NK-92 (cell line): ENCODE measurements around the gene MUS81.

Source experiments
- DNase-seq: peaks from one replicate; lab custom pipeline; 2025; ENCODE audit not compliant: unreplicated experiment; lab: John Stamatoyannopoulos, UW

The MUS81 gene

DNA sequence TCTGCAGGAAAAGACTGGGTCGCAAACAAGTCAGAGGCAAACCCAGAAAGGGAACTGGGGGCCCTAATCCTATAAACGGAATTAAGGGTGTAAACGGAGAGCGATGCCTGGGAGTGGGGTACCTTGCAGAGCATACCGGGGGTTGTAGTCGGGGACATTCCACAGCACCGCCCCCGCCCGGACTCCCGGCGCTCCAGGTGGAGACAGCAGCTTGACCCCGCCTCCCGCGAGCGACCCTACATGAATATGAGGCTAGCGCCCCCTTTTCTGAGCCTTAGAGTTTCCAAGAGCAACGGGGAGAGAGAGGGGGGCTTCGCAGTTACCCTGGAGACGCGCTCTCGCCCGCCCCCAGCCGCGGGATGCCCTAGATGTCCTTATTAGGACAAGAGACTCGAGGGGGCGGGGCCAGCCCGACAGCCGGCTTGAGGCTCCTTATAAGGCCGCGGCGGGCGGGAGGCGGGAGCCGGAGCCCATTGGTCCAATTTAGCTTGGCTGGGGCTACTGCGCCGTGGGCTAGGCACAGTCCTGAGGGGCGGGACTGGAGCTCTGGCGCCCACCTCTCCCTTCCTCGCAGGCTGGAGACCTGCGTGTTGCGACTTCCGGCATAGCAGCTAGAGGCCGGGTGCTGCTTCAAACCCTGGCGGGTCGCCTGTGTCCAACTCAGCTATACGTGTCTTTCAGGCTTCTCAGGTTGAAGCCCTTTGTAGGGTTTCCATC, 980 bp upstream of the MUS81 start:
- peak; percentile 86 for DNase-seq

DNA sequence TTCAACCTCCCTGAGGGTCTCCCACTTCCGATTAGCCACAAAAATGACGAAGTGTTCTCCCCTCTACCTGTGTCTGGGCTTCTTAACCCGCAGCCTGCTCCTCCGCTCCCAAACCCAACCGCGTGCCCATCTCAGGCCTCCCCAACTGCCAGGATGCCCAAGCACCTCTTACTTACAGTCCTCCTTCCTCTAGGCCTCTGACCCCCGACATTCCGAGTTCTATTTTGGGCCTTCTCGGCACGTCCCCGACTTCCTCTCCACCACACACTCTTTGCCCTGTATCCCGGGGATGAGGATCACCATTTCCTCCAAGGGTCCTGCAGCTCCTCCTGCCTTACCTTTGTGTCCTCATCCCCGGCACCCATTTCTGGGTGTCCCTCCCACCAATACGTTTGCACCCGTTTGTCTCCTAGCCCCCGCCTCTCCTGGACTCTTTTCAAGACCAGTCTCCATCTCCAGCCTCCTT, 388 bp upstream of the MUS81 start:
- no peak for DNase-seq

- DNase-seq = no peak
Observed at GRCh38 chr11:65861165-65861505, 902 bp downstream of the MUS81 start.

- DNase-seq = no peak
Observed at GRCh38 chr11:65861533-65862183, 1.4 kb downstream of the MUS81 start.

DNA sequence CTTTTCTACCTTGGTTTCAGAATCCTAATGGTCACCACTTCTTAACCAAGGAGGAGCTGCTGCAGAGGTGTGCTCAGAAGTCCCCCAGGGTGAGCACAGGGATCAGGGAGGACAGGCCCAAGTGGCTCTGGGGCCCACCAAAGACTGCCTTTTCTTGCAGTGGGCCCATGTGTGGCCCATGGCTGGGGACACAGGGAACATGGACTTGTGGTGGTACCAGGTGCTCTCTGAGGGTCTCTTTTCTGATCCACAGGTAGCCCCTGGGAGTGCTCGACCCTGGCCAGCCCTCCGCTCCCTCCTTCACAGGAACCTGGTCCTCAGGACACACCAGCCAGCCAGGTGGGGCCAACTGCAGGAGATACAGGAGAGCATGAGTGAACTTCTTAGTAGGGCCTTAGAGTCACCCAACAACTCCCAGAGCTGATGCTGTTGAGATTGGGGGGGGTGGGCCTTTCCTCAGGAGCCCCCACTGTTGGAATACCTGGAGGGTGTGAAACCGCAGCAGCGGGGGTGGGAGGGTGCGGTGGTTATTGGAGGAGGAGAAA, 2.0 kb downstream of the MUS81 start:
- DNase-seq = no peak

DNA sequence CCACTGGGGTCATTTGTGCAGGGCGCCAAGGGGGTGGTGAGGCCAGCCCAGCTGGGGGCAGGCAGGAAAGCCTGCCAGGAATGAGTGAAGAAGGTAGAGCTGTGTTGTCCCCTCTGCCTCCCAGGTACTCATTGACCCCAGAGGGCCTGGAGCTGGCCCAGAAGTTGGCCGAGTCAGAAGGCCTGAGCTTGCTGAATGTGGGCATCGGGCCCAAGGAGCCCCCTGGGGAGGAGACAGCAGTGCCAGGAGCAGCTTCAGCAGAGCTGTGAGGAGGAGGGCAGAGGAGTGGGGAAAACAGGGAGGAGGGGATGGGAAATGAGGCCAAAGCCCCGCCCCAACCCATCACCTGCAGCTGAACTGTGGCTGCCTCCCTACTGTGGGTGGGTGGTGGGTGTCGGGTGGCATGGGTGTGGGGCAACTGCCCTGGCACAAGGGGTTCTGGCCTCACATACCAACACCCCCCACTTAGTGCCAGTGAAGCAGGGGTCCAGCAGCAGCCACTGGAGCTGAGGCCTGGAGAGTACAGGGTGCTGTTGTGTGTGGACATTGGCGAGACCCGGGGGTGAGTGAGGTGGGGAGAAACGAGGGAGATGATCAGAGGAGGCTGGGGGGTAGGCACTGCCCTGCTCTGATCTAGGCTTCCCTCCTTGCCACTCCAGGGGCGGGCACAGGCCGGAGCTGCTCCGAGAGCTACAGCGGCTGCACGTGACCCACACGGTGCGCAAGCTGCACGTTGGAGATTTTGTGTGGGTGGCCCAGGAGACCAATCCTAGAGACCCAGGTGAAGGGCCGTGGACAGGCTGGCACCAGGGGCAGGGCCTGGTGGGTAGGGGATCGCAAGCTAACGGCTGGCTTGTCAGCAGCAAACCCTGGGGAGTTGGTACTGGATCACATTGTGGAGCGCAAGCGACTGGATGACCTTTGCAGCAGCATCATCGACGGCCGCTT, 3.0 kb downstream of the MUS81 start:
- DNase-seq = no peak

- no peak for DNase-seq
Observed at GRCh38 chr11:65863889-65864705, 3.9 kb downstream of the MUS81 start.

DNA sequence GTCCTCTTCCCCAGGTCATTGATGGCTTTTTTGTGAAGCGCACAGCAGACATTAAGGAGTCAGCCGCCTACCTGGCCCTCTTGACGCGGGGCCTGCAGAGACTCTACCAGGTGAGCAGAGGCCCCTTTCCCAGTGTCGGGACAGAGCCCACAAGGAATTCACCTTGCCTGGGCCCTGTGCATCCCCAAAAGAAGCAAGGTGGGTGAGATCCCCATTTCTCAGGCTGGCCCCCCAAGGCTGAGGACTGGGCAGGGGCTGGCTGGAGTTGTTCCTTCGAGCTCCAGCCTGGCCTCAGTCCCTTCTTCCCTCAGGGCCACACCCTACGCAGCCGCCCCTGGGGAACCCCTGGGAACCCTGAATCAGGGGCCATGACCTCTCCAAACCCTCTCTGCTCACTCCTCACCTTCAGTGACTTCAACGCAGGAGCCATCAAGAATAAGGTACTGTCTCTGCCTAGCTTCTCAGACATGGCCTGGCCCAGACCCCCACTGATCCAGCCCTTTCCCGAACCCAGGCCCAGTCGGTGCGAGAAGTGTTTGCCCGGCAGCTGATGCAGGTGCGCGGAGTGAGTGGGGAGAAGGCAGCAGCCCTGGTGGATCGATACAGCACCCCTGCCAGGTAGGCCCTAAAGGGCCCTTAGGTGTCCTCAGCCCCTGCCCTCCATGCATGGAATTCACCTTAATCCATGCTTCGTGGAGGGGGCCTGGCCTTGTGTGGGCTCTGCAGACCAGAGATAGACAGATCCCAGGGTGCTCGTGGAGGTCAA, 4.7 kb downstream of the MUS81 start:
- DNase-seq = no peak

DNA sequence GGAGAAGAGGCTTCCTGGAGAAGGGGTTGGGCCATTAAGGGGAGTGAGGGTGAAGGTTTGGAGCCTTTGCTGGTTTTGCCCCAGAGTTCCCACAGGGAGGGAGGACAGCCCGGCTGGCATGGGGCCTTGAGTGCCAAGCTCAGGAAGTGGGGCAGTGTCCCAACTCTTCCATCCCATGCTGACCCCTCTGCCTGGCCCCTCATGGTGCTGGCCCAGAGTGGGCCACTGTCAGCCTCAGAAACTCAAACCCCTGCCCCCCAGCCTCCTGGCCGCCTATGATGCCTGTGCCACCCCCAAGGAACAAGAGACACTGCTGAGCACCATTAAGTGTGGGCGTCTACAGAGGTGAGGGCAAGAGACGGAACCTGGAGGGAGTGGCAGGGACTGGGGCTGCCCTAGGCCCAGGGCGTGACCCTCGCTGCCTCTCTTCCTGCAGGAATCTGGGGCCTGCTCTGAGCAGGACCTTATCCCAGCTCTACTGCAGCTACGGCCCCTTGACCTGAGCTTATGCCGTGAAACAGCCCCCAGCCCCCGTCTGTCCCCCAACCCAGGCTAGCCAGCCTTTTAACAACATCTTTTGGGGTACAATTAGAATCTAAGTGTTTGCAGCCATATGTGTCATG, 5.4 kb downstream of the MUS81 start:
- no peak for DNase-seq

DNA sequence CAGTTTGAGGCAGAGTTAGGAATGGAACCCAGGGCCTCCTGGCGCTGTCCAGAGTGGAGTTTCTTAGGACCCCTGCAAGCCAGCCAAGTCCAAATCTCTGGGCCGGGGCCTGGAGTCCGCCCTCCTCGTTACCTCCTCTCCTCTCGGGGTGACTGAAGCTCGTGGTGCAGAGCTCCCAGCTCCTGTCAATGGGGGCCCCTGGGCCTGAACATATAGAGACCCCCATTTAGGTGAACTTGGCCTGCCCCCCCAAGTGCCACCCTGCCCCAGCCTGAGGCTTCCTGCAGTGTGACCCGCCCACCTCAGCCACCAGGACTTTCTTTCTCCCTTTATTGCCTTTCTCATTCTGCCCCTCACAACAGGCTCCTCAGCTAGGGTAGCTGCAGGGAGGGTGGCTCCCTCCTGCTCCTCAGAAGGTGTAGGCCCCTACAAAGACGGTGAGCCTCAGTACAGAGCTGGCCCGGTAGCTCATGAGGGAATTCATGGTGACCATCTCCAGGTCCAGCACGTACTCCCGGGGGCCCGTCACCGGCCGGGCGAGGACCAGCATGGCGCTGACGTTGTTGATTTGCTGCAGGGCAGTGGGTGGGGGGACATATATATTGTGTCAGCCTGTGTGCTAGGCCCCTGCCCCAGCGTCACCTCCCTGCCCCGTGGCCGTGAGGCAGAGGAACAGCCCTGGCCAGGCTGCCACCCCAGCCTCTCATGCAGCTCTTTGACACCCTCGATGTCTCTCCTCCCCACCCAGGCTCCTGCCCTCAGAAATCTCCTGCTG, 6.5 kb downstream of the MUS81 start:
- no peak for DNase-seq

DNA sequence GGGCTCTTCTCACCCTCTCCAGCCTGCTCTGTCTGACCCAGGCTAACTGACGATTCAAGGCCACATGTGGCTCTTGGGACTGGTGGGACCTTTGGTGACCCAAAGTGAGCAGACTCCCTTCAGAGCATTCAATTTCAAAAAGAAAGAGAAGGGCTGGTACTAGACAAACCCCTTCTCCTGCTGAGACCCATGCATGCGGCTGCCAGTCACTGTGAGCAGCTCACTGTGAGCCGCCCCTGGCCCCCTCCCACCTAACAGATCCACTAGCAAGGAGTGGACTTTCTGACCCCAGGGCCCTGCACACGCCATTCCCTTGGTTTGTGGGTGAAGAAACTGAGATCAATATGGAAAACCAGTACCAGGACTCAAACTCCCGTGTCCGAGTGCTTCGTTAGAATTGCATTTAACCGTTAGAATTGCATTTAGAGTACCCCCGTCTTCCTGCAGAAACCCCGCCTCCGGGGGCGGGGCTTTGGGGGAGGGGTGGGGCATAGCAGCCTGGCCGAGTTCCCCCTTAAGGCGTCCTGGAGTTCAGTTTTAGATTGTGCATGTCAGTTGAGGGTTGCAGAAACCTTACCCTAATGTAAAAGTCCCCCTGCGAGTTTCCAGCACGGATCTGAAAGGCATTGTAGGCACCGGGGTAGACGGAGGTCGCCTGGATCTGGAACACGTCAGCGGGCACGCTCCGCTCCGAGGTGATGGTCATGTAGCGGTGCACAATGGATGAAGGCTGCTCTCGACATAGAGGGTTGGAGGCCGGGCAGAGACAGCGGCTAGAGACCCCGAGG, 7.2 kb downstream of the MUS81 start:
- no peak for DNase-seq

DNA sequence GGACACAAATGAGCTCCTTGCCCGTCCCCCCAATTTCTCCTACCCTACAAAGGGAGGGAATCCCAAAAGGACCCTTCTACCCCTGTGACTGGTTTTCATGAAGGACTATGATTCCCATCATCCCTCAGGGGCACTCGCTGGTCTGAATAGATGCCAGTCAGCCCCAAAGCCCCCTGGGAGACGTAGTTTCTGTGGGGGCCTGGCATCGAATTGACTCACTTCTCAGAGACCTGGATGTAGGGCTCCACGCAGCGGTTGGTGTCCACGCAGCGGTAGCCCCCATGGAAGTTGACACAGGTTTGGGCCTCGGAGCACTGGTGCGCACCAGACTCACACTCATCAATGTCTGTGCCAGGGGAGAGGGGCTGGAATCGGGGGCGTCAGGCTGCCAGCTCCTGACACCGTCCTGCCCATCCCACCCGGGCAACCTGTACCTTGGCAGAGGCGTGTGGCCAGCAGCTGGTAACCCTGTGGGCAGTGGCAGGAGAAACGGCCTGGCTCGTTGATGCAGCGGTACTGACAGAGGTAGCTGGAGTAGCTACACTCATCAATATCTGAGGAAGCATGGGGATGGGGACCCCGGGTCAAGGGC, 7.9 kb downstream of the MUS81 start:
- no peak for DNase-seq

DNA sequence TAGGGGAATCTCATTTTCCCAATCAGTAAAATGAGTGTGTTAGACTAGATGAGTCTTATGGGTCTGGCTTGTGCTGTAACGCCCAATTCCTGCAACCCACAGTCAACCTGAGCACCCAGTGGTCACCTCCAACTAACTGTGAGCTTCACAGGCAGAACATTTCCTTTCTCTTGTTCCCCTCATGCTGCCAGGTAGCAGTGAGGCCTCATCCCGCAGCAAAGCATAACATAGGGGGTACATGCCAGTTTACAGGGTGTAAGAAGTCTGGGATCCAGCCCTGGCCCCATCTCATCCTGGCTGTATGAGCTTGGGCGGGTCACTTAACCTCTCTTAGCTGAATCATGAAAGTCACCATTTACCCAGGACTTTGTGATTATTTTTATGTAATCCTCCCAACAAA, 8.7 kb downstream of the MUS81 start:
- no peak for DNase-seq

DNA sequence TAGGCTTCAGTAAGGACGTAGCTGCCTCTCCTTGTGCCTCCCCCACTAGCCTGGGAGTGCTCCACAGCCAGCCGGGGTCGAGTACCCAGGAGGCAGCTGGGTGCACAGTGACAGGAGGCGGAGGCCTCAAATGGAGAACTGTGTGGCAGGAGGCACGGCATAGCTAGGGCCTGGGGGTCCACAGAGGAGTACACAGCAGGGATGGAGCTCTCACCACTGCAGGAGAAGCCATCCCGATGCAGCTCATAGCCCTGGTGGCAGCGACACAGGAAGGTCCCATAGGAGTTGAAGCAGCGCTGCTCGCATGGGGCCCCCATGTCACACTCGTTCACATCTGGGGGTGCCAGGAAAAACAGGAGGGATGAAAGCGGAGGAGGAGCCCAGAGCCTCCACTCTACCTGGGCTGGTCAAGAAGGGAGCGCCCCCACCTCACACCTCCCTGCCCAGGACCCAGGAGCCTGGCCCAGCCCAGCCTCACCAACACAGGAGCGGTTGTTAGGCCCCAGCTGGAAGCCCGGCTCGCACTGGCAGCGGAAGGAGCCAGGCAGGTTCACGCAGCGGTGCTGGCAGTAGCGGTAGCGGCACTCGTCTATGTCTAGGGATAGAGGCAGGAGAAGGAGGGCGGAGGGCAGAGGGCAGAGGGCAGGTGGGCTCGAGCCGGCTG, 9.5 kb downstream of the MUS81 start:
- no peak for DNase-seq

- no peak for DNase-seq
Observed at GRCh38 chr11:65870307-65870658, 10.1 kb downstream of the MUS81 start.

DNA sequence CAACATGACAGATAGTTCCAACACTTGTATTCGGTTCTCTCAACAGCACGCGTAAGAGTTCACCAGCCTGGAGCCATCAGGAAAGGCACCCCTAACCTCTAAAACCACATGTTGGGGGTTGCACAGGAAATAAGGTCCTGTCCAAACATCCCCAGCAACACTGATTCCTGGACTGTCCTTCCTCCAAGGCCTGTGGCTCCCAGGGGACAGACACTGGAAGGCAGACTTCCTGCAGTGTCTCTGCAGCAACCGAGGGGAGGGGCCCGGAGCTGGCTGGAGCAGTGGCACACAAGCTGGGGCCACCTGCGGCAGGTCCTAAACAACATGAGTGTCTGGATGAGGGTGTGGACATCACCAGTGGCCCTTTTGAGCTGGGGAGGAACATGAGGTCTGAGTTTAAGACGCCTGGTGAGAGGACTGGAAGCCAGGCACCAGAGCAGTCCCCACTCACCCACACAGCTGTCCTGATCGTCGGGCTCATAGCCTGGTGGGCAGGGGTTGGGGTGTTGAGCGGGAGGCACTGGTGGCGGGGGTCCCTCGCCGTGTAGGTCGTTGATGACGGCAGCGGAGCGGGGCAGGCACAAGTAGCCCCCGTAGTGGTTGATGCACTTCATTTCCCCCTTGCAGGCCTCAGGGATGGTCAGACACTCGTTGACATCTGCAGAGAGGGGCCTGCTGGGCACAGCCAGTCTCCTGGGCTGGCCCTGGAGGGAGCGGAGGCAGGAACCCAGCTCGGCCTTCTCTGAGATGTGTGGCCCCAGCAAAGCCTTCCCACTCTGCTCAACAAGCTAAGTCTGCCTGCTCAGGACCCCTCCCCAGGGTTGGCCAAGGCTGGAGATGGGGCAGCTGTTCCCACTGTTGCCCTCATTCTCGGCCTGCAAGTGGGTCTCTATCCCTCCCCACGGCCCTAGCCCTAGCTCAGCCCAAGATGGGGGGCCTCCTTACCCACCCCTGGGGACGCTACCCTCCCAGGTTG, 10.8 kb downstream of the MUS81 start:
- DNase-seq = no peak
